Mucosa of stomach (tissue), 1 donor: Measurements from ENCODE around the gene CSNK1A1.

Source experiments
- H3K27me3 ChIP-seq: one replicate; pipeline ENCODE4 v1.7.0; 2013; ENCODE audit warnings: mild to moderate bottlenecking, low read length; ENCODE audit not compliant: control insufficient read depth, insufficient read depth
- H3K36me3 ChIP-seq: one replicate; pipeline ENCODE4 v1.7.0; 2013; ENCODE audit warnings: low read length; ENCODE audit not compliant: control insufficient read depth, insufficient read depth
- H3K4me1 ChIP-seq: one replicate; pipeline ENCODE4 v1.7.0; 2013; ENCODE audit warnings: mild to moderate bottlenecking, low read length; ENCODE audit not compliant: control insufficient read depth, insufficient read depth
- H3K4me3 ChIP-seq: one replicate; pipeline ENCODE4 v1.7.0; 2013; ENCODE audit warnings: low read length
- H3K9ac ChIP-seq: one replicate; pipeline ENCODE4 v1.7.0; 2013; ENCODE audit warnings: mild to moderate bottlenecking, low read length, moderate library complexity
- H3K9me3 ChIP-seq: one replicate; pipeline ENCODE4 v1.7.0; 2013; ENCODE audit warnings: mild to moderate bottlenecking, low read length, moderate library complexity; ENCODE audit not compliant: control insufficient read depth
- donor health status: Pancreatic carcinoma.

The CSNK1A1 gene

GRCh38 chr5:149585910-149586309 is 34.7 kb upstream of the CSNK1A1 start:
- H3K36me3 ChIP-seq: no peaks in the 10 kb centered on the region
- no peak overlapping the region for H3K9ac ChIP-seq
- H3K4me3 ChIP-seq: no peak overlapping the region
- no peaks in the 10 kb centered on the region for H3K9me3 ChIP-seq
- H3K27me3 ChIP-seq: no peaks in the 10 kb centered on the region
- H3K4me1 ChIP-seq: peaks cover 32% of the 10 kb centered on the region

- H3K9ac ChIP-seq: peak overlapping the region; percentile 22
- H3K27me3 ChIP-seq: no peaks in the 10 kb centered on the region
- H3K9me3 ChIP-seq: no peaks in the 10 kb centered on the region
- H3K4me3 ChIP-seq: no peak overlapping the region
- no peaks in the 10 kb centered on the region for H3K36me3 ChIP-seq
- peaks cover 35% of the 10 kb centered on the region for H3K4me1 ChIP-seq
Observed at GRCh38 chr5:149584121-149584520, 32.9 kb upstream of the CSNK1A1 start.

GRCh38 chr5:149583394-149583793 is 32.2 kb upstream of the CSNK1A1 start:
- H3K9me3 ChIP-seq: no peaks in the 10 kb centered on the region
- peak overlapping the region; percentile 38 for H3K9ac ChIP-seq
- no peaks in the 10 kb centered on the region for H3K36me3 ChIP-seq
- no peaks in the 10 kb centered on the region for H3K27me3 ChIP-seq
- H3K4me1 ChIP-seq: peaks cover 39% of the 10 kb centered on the region
- no peak overlapping the region for H3K4me3 ChIP-seq

- Histone ChIP-seq H3K4me1 (peaks cover 40% of the 10 kb centered on the region), H3K9me3 (no peaks in the 10 kb centered on the region), H3K4me3 (peak overlapping the region; percentile 9), H3K36me3 (no peaks in the 10 kb centered on the region), H3K27me3 (no peaks in the 10 kb centered on the region), H3K9ac (peak overlapping the region; percentile 86)
Observed at GRCh38 chr5:149581931-149582768, 30.9 kb upstream of the CSNK1A1 start.

GRCh38 chr5:149581192-149581861 is 30.1 kb upstream of the CSNK1A1 start, which contains the start of gene ARHGEF37:
Gene ARHGEF37, plus strand, starts transcription at chr5:149581498. Its CDS starts 16,272 bp downstream, at chr5:149597770.
- peak within 1 kb of the TSS; percentile 86 for H3K9ac ChIP-seq
- no peaks in the 10 kb centered on the region for H3K36me3 ChIP-seq
- H3K4me3 ChIP-seq: peak within 1 kb of the TSS; percentile 9
- peaks cover 33% of the 10 kb centered on the region for H3K4me1 ChIP-seq
- H3K27me3 ChIP-seq: no peaks in the 10 kb centered on the region
- H3K9me3 ChIP-seq: no peaks in the 10 kb centered on the region

GRCh38 chr5:149580808-149581191 is 29.6 kb upstream of the CSNK1A1 start:
- Histone ChIP-seq H3K9me3 (no peaks in the 10 kb centered on the region), H3K9ac (peak overlapping the region; percentile 86), H3K4me3 (peak overlapping the region; percentile 9), H3K36me3 (no peaks in the 10 kb centered on the region), H3K27me3 (no peaks in the 10 kb centered on the region), H3K4me1 (peaks cover 35% of the 10 kb centered on the region)

- Histone ChIP-seq H3K4me1 (peaks cover 38% of the 10 kb centered on the region), H3K9me3 (no peaks in the 10 kb centered on the region), H3K9ac (no peak overlapping the region), H3K27me3 (no peaks in the 10 kb centered on the region), H3K36me3 (no peaks in the 10 kb centered on the region), H3K4me3 (no peak overlapping the region)
Observed at GRCh38 chr5:149578896-149579295, 27.7 kb upstream of the CSNK1A1 start.

- no peaks in the 10 kb centered on the region for H3K36me3 ChIP-seq
- H3K27me3 ChIP-seq: no peaks in the 10 kb centered on the region
- H3K4me1 ChIP-seq: peaks cover 40% of the 10 kb centered on the region
- no peaks in the 10 kb centered on the region for H3K9me3 ChIP-seq
- no peak overlapping the region for H3K4me3 ChIP-seq
- no peak overlapping the region for H3K9ac ChIP-seq
Observed at GRCh38 chr5:149576021-149576420, 24.8 kb upstream of the CSNK1A1 start.

GRCh38 chr5:149575131-149575530 is 23.9 kb upstream of the CSNK1A1 start:
- Histone ChIP-seq H3K4me3 (no peak overlapping the region), H3K27me3 (no peaks in the 10 kb centered on the region), H3K4me1 (peaks cover 31% of the 10 kb centered on the region), H3K9me3 (no peaks in the 10 kb centered on the region), H3K9ac (no peak overlapping the region), H3K36me3 (no peaks in the 10 kb centered on the region)

- H3K27me3 ChIP-seq: no peaks in the 10 kb centered on the region
- no peak overlapping the region for H3K9ac ChIP-seq
- no peaks in the 10 kb centered on the region for H3K36me3 ChIP-seq
- H3K4me3 ChIP-seq: no peak overlapping the region
- H3K4me1 ChIP-seq: peaks cover 24% of the 10 kb centered on the region
- H3K9me3 ChIP-seq: no peaks in the 10 kb centered on the region
Observed at GRCh38 chr5:149572576-149573231, 21.5 kb upstream of the CSNK1A1 start.

- no peaks in the 10 kb centered on the region for H3K27me3 ChIP-seq
- H3K9ac ChIP-seq: no peak overlapping the region
- peaks cover 29% of the 10 kb centered on the region for H3K4me1 ChIP-seq
- H3K36me3 ChIP-seq: no peaks in the 10 kb centered on the region
- no peak overlapping the region for H3K4me3 ChIP-seq
- no peaks in the 10 kb centered on the region for H3K9me3 ChIP-seq
Observed at GRCh38 chr5:149572170-149572569, 20.9 kb upstream of the CSNK1A1 start.

- no peaks in the 10 kb centered on the region for H3K9me3 ChIP-seq
- no peak overlapping the region for H3K9ac ChIP-seq
- H3K36me3 ChIP-seq: no peaks in the 10 kb centered on the region
- H3K4me1 ChIP-seq: peaks cover 16% of the 10 kb centered on the region
- no peak overlapping the region for H3K4me3 ChIP-seq
- H3K27me3 ChIP-seq: no peaks in the 10 kb centered on the region
Observed at GRCh38 chr5:149567226-149567625, 16.0 kb upstream of the CSNK1A1 start.
